GM21825 (cell line): ENCODE results near the gene EID1.
A peak's percentile ranks its signal among the peaks of the same experiment; 100 is the strongest.
"Not testable (repeated sequence)": the region's sequence is repeated elsewhere in the genome, so short reads cannot be mapped to it uniquely, and the experiment has no call there.

Experiments used
- ATAC-seq: cut with Tn5 transposase; IDR thresholded peaks from one replicate; pipeline ENCODE4 v1.9.1; 2021; ENCODE audit warnings: mild to moderate bottlenecking, moderate library complexity; ENCODE audit not compliant: unreplicated experiment

The EID1 gene, protein sequence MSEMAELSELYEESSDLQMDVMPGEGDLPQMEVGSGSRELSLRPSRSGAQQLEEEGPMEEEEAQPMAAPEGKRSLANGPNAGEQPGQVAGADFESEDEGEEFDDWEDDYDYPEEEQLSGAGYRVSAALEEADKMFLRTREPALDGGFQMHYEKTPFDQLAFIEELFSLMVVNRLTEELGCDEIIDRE

DNA sequence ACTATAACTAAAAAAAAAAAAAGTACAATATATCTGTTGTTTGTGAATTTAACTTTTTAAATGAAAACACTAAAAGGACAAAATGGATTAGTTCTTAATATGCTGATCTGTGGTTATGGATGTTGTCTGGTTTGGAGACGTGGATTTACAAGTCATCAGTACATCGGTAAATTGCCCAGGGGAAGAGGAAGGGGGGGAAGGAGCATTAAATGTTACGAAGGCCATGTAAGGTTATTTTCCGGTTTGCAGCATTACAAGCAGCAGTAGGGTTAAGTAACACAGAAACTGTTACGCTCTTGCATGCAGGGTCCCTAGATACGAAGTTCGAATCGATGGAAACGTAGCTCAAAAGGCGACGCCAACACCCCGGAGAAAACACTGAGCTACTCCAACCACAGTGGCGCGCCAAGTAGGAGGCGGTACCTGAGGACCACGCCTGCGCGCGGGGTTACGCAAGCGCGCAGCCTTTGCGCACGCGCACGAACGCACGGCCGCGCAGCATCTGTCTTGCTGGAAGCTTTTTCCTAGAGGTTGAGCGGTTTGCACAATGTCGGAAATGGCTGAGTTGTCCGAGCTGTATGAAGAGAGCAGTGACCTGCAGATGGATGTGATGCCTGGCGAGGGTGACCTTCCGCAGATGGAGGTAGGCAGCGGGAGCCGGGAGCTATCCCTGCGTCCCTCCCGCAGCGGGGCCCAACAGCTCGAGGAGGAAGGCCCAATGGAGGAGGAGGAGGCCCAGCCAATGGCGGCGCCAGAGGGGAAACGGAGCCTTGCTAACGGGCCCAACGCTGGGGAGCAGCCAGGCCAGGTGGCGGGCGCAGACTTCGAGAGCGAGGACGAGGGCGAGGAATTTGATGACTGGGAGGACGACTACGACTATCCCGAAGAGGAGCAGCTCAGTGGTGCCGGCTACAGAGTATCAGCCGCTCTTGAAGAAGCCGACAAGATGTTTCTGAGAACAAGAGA, at the start of gene EID1:
Gene EID1, plus strand, starts transcription at position 505 of the 966 bp plus-strand sequence. Its CDS starts 43 bp downstream, at position 548.
- peak; percentile 92 for ATAC-seq

DNA sequence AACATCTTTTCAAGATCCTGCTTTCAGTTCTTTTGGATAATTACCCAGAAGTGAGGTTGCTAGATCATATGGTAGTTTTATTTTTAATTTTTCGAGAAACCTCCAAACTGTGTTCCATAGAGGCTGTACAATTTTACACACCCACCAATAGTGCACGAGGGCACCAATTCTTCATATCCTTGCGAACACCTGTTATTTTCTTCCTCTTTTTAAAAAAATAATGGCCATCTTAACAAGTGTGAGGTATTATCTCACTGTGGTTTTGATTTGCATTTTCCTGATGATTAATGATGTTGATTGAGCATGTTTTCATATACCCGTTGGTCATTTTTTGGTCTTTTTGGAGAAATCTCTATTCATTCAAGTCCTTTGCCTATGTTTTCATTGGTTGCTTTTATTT, 49.5 kb upstream of the EID1 start:
- ATAC-seq, result no peak

DNA sequence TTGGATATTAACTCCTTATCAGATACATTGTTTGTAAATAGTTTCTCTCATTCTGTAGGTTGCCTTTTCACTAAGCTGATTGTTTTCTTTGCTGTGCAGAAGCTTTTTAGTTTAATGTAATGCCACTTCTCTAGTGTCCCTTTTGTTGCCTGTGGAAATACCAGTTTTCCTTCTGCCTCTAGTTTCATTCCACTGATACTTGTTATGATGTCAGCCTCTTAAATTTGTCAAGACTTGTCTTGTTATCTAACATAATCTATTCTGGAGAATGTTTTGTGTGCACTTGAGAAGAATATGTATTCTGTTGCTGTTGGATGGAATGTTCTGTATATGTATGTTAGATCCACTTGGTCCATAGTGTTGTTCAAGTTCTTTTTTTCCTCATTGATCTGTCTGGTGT, 49.0 kb upstream of the EID1 start:
- no peak for ATAC-seq

DNA sequence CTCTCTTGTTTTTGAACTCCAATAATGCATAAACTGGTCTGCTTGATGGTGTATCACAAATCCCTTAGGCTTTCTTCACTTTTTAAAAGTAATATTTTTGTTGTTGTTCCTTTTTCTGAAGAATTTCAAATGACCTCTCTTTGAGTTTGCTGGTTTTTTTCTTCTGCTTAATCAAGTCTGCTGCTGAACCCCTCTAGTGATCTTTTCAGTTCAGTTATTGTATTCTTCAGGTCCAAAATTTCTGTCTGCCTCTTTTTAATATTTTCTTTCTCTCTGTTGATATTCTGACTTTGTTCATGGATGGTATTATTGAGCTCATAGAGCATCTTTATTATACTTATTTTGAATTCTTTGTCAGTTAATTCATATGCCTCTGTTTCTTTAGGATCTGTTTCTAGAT, 45.3 kb upstream of the EID1 start:
- ATAC-seq, result no peak

DNA sequence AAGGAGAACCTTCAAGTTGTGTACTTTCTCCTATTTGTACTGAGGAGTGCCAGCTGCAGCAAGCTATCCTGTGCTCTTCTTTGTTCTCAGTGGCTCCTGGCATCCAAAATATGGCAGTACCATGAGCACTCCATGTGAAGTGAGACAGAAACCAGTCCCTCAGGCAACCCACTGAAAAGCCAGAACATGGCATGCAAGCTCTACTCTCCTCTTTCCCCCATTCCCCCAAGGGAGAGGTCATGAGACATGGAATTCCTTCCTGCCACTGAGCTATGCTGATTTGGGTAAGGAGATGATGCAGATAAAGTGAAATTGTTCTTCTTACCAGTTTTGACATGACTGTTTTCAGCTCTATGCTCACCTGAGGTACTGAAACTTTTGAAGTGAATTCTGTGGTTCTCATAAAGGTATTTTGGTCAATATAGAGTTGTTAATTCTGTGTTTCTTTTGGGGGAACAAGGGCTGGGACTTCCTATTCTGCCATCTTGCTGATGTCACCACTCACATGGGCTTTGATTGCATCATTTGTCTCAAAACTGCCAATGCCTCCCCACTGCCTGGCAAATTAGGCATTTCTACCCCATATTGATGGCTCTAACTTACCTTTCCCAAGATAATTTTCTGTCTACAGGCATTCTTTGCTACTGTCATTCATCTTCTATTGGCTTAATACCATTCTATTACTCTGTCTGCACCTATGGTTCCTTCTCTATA, 44.3 kb upstream of the EID1 start:
- ATAC-seq, result no peak

DNA sequence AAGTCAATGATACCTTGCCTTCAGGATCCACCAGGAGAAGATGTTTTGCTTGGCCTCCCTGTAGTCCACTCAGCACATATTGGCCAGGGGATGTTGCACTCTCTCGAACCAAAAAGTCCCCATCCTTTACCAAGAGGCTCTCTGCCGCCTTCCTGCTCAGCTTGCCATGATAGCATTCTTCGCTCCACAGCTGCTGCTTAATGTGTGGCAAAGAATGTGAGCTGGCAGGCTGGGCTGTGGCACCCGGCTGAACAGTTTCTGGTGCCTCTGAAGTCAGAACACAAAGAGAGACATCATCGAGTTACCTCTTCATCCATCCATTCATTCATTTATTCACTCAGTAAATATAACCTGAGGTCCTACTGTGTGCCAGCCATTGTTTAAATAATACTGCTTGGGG, 43.2 kb upstream of the EID1 start:
- no peak for ATAC-seq

DNA sequence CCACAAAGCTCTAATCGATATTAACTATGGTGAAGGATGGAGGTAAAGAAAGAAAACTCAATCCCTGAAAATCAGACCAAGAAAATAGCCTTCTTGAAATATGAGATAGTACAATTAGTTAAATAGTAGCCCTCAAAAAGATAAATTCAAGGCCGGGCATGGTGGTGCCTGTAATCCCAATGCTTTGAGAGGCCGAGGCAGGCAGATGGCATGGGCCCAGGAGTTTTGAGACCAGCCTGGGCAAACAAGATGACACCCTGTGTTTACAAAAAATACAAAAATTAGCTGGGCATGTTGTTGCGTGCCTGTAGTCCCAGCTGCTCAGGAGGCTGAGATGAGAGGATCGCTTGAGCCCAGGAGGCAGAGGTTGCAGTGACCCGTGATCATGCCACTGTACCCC, 35.4 kb upstream of the EID1 start:
- no peak for ATAC-seq

DNA sequence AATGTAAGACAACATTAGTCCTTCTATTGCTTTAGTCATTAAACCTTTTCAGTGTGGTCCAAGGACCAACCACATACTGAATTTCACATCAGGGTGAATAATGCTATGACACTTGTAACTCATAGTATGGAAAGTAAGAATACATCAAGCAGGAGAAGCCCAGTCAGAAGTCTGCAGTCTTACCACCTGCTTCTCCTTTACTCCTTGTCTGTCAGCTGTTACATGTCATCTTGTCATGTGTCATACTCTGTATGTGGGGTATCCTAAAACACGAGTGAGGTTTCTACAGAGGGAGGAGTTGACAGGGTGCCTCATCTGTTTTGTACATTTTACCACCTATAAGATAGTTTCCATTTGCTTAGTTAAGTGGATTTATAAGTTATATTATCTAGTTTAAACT, 32.8 kb upstream of the EID1 start:
- ATAC-seq, result no peak

DNA sequence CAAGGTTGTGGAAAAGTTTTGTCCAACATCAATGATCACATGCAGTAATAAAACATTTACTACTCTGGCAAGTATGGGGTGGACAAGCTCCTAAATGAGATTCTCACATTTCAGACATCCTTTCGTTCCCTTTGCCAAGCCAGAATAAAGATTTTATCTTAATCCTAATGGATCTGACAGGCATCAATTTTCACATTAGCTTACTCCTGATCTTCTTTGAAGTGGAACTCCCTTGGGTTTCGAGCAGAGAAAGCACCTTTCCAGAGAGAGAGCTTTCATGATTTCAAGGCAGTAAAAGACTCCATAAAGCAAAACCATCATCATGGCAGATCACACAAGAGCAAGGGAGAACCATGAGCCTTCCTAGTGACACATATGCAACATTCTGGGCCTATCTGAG, 27.3 kb upstream of the EID1 start:
- no peak for ATAC-seq

DNA sequence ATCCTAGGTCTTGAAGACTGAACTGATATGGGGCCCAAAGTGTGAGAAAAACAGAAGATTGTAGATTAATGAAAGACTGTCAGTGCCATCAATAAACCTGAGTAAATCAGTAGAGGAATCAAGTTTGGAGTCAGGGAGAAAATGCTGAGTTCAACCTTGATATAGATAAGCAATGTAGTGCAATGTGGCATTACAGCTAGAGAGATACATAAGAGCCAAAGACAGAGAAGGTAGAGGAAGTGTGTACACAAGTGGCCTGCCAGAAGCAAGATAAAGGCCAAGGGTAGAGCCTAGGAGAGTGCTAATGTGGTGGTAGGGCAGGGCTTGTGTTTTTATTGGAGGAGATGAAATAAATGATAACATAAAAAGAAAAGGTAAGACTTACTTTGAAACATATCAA, 26.0 kb upstream of the EID1 start:
- ATAC-seq, result no peak

DNA sequence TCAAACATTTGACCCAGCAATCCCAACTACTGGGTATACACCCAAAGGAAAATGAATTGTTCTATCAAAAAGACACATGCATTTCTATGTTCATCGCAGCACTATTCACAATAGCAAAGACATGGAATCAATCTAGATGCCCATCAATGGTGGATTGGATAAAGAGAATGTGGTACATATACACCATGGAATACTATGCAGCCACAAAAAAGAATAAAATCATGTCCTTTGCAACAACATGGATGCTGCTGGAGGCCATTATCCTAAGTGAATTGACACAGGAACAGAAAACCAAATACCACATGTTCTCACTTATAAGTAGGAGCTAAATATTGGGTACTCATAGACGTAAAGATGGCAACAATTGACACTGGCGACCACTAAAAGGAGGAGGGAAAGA, 23.5 kb upstream of the EID1 start:
- ATAC-seq, result not testable (repeated sequence)

DNA sequence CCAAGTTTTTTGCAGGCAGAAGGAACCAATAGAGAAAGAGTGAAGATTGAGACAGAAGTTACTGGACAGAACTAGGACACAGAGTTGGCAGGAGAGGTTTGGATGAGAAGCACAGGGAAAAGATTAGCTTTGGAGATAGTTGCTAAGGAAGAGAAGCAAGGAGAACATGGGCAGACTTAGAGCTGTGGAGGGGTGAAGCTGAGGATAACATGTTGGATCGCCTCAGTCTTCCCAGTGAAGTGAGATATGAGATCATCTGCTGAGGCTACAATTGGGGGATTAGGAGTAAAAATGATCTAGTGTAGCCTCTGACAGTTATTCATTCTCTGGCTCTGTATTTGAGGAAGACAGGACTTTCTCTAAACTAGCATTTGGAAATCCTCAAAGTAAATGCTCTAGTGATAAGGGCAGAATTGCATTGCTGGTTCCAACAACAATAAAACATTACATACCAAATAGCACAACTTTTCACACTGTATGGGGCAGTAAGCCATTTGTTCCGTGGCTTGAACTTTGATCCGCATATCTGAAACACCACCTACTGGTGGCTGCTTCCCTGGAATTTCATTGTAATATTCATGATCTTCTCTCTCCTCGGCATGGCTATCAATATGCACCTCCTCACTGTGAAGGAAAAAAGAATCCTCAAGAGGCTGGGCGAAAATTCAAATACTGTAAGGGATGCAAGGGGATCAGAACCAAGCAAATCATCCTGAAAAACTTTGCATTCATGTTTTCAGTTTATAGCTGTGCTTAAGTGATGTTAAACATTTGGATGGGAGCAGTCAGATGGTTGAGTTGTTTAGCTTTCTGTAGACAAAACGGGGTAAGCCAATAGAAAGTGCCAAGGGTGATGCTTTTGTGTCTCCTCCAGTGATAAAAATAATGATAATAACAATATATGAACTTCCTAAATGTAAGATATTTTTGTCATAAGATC, 22.2 kb upstream of the EID1 start:
- no peak for ATAC-seq

DNA sequence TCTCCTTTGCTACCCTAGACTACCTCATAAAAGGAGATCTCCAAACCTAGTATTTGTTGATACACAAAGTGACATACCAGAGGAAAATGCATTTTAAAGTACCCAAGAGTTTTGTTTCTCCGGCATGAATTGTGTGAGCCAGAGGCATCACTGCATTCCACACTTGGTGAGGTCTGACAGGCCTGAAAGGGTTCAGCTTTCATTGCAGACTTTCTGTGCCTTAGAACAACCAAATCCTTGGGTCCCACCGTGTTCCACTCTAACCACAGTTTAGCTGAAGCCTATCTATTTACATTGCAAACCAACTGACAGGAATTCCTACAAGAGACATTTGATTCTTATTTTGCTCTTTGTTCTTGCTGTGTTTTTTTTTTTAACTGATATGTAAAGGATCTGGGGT, 21.0 kb upstream of the EID1 start:
- ATAC-seq, result no peak

DNA sequence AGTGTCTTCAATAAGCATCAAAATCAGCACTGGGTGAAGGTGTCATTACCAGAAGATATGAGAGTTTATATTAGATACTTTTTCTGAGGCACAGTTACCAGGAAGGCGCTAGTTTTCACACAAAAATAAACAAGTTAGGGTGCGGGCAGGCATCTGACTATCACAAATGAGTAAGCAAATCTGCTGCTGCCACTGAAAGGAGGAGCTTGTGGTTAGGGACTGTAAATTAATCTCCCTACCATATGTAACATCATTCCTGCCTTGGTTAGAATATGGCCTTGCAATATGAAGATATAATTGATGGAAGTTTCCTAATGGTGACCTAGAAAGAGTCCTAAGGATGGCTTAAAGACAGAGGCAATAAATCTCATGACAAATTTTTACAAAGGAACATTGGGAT, 19.5 kb upstream of the EID1 start:
- no peak for ATAC-seq

DNA sequence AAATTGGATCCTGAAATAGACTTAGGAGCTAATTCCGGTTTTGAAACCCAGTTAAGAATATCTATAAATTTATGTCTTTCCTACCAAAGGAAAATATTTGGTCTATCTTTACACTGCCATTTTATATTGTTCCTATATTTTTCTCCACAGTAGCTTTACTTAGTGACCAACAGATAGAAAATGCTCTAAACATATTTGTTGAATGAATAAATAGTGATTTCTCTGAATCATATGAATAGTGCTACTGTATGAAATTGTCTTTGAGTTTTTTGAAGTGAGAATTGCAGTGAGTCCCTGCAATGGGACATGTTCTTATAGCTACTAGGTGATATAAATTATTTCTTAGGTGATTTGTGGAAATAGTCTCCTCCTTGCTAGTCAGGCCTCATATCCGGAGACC, 18.5 kb upstream of the EID1 start:
- ATAC-seq, result no peak

DNA sequence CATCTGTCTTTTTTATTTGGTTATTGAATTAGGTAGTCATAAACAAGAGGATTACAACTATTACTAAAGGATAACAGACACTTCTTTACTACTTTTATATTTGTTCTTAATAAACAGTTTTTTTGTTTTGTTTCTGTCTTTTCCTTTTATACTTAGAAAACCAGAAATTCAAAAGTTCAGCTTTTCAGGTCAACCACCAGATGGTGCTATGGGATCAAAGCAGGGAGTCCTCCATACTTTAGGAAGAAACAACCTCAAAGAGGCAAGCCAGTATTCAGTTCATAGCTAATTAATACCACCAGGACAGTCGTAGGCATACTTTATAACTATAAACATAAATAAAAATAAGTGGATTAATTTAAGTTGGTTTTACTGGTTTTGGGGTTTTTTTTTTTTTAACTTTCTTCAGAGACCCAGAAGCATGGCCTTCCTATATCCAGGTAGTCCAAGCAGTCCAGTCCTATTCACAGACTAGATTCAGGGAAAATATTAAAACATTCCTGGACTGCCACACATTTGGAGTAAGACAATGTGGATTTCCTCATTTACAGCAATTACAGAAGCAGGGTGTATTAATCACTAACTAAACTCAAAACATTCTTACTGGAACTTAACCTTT, 16.0 kb upstream of the EID1 start:
- ATAC-seq, result peak; percentile 44

DNA sequence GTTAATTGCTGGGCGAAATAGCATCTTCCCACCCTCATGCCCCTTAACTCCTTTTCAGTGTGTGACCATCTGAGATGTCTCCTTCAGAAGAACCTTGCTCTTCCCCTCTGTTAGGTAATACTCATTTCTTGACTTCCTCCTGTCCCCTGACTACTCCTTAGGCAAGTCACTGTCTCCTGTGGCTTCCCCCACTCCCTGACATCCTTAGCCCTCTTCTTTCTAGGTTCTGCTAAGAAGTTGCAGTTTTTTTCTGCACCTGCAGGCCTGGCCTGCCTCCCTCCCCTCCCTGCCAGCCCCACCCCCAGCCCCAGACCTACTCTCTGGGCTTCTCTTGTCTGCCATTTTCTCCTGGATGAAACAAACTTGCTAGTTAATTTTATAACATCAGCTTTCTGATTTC, 15.2 kb upstream of the EID1 start:
- ATAC-seq, result no peak

DNA sequence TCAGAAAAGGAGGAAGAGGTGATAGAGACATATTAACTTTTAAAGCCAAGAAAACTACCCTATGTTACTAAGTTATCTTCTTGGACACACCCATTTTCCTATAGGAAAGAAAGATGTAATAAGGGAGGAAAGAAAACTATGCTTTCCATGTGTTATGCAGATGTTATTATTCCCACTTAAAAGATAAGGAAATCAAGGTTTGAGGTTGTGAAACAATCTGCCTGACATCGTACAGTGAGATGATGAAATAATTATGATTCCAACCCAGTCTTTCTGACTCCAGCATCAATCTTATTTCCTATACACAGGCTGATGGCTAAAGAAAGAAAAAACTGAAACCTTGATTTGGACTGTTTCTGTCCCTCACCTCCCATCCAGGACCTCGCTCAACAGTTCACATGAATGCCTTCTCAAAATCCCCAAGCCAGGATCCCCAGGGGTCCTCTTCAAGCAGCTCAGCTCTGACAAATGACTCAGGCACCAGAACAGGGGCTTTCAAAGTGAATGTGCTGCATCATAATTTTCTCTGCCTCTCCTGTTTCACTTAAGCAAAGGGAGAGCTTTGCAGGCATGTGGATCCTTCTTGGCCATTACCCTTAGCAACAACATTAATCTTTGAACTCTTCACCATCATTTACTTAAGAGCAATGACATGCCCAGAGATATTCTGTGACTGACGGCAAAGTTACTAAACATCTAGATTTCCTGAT, 12.4 kb upstream of the EID1 start:
- no peak for ATAC-seq

DNA sequence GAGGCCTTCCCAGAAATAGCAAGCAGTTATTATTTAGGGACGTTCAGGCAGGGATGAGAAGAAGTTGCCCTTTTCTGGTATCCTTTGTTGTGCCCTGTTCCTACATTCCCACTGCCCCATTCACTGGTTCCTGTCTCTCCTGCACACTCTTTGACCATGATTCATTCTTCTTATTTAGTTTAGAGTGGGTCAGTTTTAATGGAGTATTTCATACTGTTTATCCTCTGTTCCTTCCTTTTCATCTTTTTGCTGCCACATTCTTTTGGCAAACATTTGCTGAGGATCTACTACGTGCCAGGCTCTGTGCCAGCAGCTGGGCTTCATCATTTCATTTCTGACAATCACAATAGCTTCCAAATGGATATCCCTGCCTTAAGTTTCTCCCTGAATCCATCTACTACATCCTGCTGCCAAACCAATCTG, 11.8 kb upstream of the EID1 start:
- ATAC-seq, result no peak

DNA sequence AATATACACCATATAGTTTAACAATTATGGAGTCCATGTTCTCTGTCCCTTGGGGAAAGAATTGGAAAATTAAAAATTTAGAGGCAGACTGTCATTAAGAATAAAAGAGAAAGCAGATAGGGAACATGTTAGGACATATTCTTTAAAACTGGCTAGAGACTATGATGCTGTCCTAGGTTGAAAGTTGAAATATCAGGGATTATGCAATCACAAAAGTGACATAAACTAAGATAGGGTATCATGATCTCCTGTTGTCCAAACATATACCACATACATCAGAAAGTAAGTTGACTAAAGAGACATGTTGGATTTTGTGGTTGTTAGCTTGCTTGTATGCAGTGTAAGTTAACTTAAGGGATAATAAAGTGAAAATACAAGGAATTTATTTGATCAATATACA, 9.9 kb upstream of the EID1 start:
- no peak for ATAC-seq
